ENCODE results near the gene ST8SIA1.

Gene ST8SIA1

DNA sequence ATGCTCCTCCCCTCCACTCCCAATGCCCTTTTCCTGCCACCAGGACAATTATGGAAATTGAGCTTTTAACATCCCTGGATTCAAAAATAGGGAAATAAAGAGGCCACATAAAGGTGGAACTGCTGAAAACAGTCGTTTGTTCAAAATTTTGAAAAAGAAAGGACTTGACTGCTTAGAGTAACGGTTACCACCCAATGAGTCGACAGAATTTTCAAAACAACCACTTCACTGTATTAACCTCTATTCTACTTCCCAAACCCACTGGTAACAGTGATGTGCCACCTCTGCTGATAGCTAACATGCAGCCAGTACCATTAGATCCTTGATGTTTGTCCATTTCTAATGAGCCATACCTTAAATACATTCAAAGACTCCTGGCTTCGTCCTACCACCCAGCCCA lies 4.9 kb downstream of the ST8SIA1 start:
- FAIRE-seq: no peak

DNA sequence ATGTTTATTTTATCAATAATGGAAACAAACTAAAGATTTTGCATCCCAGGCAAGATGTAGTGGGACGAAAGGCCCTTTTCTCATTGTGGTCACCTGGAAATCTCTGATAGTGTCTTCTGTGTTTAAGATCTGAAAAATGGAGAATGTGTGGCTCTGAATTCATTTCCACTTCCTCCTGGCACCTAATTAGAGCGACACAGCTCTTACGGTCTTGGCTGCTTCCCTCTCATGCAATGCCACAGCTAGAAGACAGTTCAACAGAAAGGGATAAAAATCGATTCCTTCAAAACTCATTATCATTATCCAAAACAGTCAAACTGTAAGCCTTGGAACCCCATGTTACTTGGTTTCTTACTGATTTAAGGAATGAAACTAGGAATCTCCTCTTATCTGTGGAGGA lies 9.3 kb downstream of the ST8SIA1 start:
- FAIRE-seq: no peak

- FAIRE-seq: no peak
These were observed 12.4 kb downstream of the ST8SIA1 start for GRCh38 chr12:22322091-22322490.

DNA sequence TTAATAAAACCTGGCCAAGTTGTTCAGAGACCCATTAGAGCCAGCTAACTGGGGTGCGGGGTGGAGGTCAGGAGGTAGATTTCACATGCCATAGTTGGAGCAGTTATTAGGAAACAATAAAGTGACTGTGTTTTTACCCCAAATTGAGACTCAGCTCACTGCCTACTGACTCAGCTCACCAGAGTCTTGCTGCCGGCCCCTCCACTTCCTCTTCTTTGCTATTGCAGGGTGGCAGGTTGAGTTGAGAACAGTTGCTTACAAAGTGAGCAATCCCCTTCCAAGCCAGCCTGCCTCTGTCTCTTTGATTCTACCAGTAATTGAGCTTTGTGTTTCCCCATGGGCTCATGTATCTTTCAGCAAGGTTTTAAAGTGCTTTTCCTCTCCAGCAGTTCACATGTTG lies 12.9 kb downstream of the ST8SIA1 start:
- no peak for FAIRE-seq

DNA sequence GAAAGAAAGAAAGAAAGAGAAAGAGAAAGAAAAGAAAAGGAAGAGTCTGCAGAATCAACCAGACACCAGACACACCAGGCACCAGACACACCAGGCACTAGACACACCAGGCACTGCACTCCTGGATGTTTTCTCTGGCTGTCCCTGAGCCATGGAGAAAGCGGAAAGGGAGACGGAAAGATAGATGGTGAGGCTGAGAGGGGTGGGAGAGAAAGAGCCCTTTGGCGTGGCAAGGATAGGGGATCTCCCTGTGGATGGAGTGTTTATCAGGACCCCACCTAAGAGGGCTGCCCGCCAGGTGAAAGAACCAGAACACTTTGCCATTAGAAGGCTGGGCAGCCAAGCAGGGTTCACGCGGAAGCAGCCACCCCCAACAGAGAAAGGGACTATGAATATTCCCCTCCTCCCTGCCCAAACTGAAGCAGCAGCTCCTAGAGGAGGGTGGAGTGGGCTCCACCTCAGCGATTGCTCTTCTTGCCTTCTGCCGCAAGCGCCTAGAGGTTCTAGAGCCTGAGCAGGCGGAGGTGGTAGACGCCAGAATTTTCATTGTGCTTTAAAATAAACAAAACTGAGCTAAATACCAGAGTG lies 13.4 kb downstream of the ST8SIA1 start:
- FAIRE-seq: no peak

DNA sequence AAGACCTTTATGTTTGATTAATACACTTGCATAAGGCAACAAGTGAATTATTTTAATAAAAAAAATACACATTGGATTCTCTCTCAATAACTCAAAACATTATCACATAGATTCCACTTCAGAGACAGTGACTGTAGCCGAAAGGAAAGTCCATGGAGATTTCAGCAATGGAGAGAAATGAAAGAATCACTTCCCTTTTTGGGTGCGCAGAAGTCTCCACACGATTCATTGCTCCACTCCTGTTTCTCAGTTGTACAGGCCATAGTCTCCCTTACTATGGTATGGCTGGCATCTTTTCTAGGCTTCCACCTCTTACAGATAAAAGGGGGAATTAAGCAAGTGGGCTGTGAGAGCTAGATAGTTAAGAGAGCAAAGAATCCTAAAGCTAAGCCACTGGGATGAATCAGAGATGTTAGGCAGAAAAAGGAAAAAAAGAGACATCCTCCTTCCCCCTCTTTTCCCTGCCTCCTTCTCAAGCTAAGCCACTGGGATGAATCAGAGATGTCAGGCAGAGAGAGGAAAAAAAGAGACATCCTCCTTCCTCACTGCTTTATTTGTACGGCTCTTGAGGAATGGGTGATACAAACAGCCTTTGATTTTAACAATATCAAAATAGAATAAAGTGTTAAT lies 16.3 kb downstream of the ST8SIA1 start:
- no peak for FAIRE-seq

- FAIRE-seq: no peak
These were observed 20.6 kb downstream of the ST8SIA1 start for GRCh38 chr12:22313963-22314330.

GRCh38 chr12:22313286-22313962 lies 21.1 kb downstream of the ST8SIA1 start:
- no peak for FAIRE-seq

DNA sequence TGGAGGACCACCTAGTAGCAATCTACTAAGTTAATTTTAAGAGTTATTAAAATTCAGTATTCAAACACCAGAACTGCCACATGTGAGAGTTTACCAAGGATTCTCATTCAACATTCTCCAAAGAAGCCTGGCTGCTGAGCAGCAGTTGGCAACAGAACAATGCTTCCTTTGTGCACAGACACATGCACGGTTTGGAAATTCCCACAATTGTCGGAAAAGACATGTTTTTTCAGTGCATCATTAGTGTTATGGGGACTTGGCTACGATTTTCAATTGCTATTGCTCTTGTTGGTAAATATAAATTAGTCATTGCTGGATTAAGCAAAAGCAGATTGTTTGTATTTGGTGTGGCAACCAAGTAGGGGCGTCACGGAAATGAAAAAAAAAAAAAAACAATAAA lies 22.2 kb downstream of the ST8SIA1 start:
- FAIRE-seq: no peak

DNA sequence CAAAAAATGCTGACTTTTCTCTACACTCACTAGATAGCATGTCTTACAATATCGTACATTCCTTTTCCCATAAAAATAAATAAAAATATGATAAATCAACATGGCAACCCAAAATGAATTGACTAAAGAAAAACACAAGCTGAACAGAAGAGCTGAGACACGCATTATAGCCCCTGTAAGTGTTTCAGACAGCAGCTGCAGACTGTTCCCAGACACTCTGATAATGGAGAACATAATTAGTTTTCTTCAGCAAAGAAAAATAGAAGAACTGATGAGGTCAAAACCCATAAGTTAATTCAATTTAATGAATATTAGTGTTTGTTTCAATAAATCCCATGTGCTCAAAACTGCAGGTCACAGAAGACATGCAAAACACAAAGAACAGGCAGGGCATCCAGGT lies 23.8 kb downstream of the ST8SIA1 start:
- no peak for FAIRE-seq

DNA sequence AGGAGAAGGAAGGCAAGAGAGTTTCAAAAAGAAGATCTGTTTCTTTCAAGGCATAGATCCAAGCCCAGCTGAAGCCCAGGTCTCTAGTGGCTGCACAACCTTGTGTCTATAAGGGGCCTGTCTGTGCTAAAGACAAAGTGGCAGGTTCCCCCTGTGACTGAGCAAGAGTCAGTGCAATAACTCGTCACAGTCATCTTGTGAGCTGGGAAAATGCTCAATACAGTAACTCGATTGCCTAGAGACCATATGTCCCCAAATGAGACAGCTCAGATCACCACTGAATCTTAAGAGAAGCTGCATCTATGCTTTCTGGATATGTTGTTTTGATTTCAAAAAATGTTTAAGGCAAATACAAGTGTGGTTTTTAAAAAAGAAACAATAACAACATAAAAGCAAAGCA lies 24.2 kb downstream of the ST8SIA1 start:
- no peak for FAIRE-seq

DNA sequence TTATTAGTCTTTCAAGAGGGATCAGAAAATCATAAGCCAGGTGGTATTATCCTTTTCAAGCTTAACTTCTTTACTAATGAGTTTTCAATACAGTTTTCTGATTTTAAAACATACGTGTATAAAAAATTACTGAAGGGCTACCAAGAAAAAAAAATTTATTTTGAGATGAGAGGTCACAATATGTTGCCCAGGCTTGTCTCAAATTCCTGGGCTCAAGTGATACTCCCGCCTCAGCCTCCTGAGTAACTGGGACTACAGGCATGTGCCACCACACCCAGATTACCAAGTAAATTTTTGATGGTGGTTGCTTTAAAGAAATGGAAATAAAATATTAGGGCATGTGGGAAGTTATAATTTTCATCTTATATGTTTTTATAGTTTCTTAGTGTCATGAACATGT lies 26.7 kb downstream of the ST8SIA1 start:
- no peak for FAIRE-seq

DNA sequence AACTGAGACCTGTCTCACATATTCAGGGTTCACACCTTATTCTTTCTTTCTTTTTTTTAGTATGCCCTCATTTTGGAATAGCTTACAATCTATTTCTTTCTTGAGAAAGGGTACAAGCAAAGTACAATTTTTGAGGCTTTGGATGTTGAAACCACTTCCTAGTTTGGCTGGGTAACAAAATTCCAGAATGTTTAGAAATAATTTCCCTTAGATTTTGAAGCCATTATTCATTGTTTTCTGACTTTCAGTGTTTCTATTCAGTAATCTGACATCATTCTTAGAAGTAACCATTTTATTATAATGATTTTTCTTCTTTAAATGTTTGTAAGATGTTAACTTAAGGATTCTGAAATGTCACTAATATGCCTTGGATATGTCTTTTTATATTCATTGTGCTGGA lies 28.2 kb downstream of the ST8SIA1 start:
- FAIRE-seq: no peak

DNA sequence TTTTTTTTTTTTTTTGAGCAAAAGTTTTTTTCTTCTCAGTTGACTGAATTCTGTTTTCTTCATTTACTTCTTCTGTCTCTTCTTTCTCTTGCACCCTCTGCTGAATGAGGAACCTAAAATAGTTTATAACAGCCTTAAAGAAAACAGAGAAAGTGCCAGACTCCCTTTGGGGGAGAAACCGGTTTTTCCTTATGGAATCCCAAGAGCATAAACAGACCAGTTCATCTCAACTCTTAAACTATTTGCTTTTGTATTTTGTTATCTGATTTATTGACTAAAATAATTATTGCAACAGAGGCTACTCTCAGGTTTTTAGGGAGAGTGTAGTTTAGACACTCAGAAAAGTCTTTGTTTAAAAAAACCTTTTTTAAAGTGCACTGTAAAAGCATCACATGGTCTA lies 30.2 kb downstream of the ST8SIA1 start:
- FAIRE-seq: no peak

GRCh38 chr12:22299294-22299912 lies 35.1 kb downstream of the ST8SIA1 start:
- no peak for FAIRE-seq

DNA sequence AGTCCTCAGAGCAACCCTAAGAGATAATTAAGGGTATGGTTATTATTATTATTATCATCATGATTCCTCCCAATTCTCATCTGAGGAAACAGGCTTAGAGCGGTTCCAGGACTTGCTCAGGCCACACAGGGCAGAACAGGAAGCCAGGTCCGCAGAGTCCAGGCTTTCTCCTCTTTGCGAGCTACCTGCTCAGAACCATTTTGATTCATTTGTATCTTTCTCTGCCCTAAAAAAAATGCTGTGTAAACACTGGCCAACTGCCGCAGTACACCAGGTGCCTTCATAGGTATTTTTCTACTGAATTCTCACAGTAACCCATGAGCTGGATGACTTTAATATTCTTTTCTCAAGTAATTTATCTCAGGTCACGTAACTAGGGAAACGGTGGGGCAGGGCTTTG lies 45.3 kb downstream of the ST8SIA1 start:
- FAIRE-seq: no peak

GRCh38 chr12:22287776-22288621 lies 46.5 kb downstream of the ST8SIA1 start:
- no peak for FAIRE-seq

DNA sequence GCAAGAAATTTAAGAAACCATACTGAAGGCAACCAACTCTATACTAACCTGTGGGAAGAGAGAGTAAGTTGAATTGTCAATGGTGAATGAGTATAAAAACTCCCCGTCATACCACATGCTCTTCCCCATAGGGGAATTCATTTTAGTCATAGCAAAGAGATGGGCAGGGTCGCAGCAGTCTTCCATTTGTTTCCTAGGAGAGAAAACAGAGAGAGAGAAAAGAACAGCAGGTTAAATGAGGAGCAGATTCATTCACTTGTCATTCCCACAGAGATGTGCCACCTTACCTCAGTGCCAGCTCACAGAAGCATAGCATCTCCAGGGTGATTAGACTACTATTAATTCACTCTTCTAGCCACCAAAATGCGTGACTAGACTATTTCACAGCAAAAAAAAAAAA lies 47.4 kb downstream of the ST8SIA1 start:
- no peak for FAIRE-seq

GRCh38 chr12:22286569-22286968 lies 47.9 kb downstream of the ST8SIA1 start:
- FAIRE-seq: no peak

- no peak for FAIRE-seq
These were observed 48.7 kb downstream of the ST8SIA1 start for GRCh38 chr12:22285846-22286245.

DNA sequence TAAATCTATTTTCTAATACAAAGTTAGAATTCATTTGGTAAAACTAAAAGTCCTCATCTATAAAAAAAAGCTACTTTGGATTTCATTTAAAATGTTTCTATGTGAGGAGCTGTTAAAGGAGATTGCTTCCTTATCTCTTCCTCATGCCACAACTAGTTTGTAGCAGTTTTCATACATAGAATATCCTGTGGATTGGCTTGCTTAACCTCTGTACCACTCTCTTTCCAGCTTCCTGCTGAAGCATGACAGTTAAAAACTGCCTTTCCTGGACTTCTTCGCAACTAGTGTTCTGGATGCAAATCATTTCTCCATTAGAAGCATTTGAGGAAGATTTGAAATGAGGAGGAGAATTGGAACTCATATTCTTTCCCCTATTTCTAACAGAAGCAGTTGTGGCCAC lies 49.6 kb downstream of the ST8SIA1 start:
- FAIRE-seq: no peak

GRCh38 chr12:22283508-22283907 lies 51.0 kb downstream of the ST8SIA1 start:
- no peak for FAIRE-seq

GRCh38 chr12:22283006-22283506 lies 51.5 kb downstream of the ST8SIA1 start:
- no peak for FAIRE-seq

All from A204.1 (cell line).